ENCODE measurements around the gene ATXN2L. TPM values are rescaled to one million over a fixed set of nuclear protein-coding genes. Genes with fewer than 3 reads are reported as not detected.
A peak's percentile ranks its signal among the peaks of the same experiment; 100 is the strongest.

Gene ATXN2L
- total and polyA plus RNA-seq, 2 experiments from 2014 or later: 134 to 192 TPM

- peak; percentile 91 for ATAC-seq
- Histone ChIP-seq H2AFZ (peak within 1 kb of the TSS; percentile 58), H4K20me1 (replicated peaks; ENCODE audit: insufficient read depth) (peaks cover 7% of the 10 kb centered on the region), H3F3A (replicated peaks; ENCODE audit: low read depth) (peaks cover 19% of the 10 kb centered on the region; the same call in 1 of the 2 replicates), H3K27me3 (ENCODE audit: insufficient read depth) (no peaks in the 10 kb centered on the region), H3K27ac (ENCODE audit: low read depth) (peak within 1 kb of the TSS; percentile 87), H3K36me3 (ENCODE audit: insufficient read depth) (peaks cover 23% of the 10 kb centered on the region), H3K9me2 (ENCODE audit: insufficient read depth) (no peaks in the 10 kb centered on the region), H3K4me1 (ENCODE audit: insufficient read depth) (peaks cover 9% of the 10 kb centered on the region; the same call in 1 of the 2 replicates), H3K4me2 (peak within 1 kb of the TSS; percentile 98), H3K79me2 (replicated peaks; ENCODE audit: insufficient read depth) (peaks cover 15% of the 10 kb centered on the region), H3K4me3 (peak within 1 kb of the TSS; percentile 95)
- Mint-ChIP-seq H3K4me3 (peak within 1 kb of the TSS; percentile 98), H3K27ac (peak within 1 kb of the TSS; percentile 96), H3K4me1 (peaks cover 10% of the 10 kb centered on the region; the same call in 2 of the 3 replicates), H3K9me3 (no peaks in the 10 kb centered on the region), H3K27me3 (ENCODE audit: insufficient read depth, low read depth, poor library complexity) (peaks cover 15% of the 10 kb centered on the region), H3K36me3 (ENCODE audit: low read depth) (peaks cover 48% of the 10 kb centered on the region)
- peak; percentile 99 for DNase-seq (ENCODE audit: low spot score)
- TF ChIP-seq CTCF (conservative IDR thresholded peaks at IDR 0.05; ENCODE audit: low read depth in 2 of 2): peak; percentile 44 to 68
- TF ChIP-seq CREB1 (CRISPR knock-in tag; IDR thresholded peaks at IDR 0.05; ENCODE audit: low read depth): peak; percentile 99
- TF ChIP-seq ZNF331 (CRISPR knock-in tag; IDR thresholded peaks at IDR 0.05; ENCODE audit: low read depth): no peak
- peak; percentile 95 for TF ChIP-seq ETS1 (IDR thresholded peaks at IDR 0.05)
- no peak for TF ChIP-seq ZNF462 (CRISPR knock-in tag; IDR thresholded peaks at IDR 0.05)
- TF ChIP-seq POLR2AphosphoS5 (IDR thresholded peaks at IDR 0.05; ENCODE audit: low read depth): peak; percentile 75
Measured at GRCh38 chr16:28846080-28846932, 23.5 kb downstream of the ATXN2L start, which contains the start of gene TUFM. Gene TUFM (minus strand): TSS chr16:28846348. CDS start chr16:28846269, 79 bp downstream.

Data from GM23338 (cell line).